GM12878 (cell line): ENCODE results near the gene ADAMTS18. TPM values are rescaled to one million over a fixed set of nuclear protein-coding genes. Genes with fewer than 3 reads are reported as not detected.

Source experiments
- BHLHE40 ChIP-seq, 2 experiments: fragments of 450-650 bp in 1 of 2; IDR thresholded peaks; 2 replicates each; pipeline ENCODE4 v1.6.1; 2011 to 2017; ENCODE audit warnings: low read depth in 2 of 2, borderline replicate concordance in 1 of 2, improper control_type of control experiment in 1 of 2, low read length in 1 of 2, mild to moderate bottlenecking in 1 of 2
- CBX3 ChIP-seq: fragments of 200-600 bp; sonication (generic); IDR thresholded peaks from 2 replicates; pipeline ENCODE4 v1.6.1; 2016; ENCODE audit warnings: low read depth, borderline replicate concordance
- CEBPB ChIP-seq, 2 experiments: fragments of 150-350 bp in 1 of 2; IDR thresholded peaks; 2 replicates each; pipeline ENCODE4 v1.6.1; 2012 to 2014; ENCODE audit warnings: low read depth in 2 of 2, low read length in 2 of 2, borderline replicate concordance in 1 of 2, inconsistent platforms in 1 of 2
- CHD2 ChIP-seq: IDR thresholded peaks from 2 replicates; pipeline ENCODE4 v1.6.1; 2011; ENCODE audit warnings: low read depth, low read length, improper control_type of control experiment, borderline replicate concordance
- FOXM1 ChIP-seq: IDR thresholded peaks from 2 replicates; pipeline ENCODE4 v1.6.1; 2012; ENCODE audit warnings: low read depth, mild to moderate bottlenecking, inconsistent platforms, low read length, moderate library complexity
- IKZF2 ChIP-seq, 2 experiments: fragments of 450-650 bp; IDR thresholded peaks; 2 replicates each; pipeline ENCODE4 v1.6.1; 2017; ENCODE audit warnings: mild to moderate bottlenecking in 2 of 2, moderate library complexity in 2 of 2
- MTA3 ChIP-seq: IDR thresholded peaks from 2 replicates; pipeline ENCODE4 v1.6.1; 2012; ENCODE audit warnings: low read length, inconsistent platforms, borderline replicate concordance
- SMARCA5 ChIP-seq: fragments of 450-650 bp; IDR thresholded peaks from 2 replicates; pipeline ENCODE4 v1.6.1; 2017; ENCODE audit warnings: mild to moderate bottlenecking
- SP1 ChIP-seq: IDR thresholded peaks from one replicate; pipeline ENCODE4 v1.6.1; 2011; ENCODE audit warnings: low read depth, low read length
- TCF3 ChIP-seq: IDR thresholded peaks from 2 replicates; pipeline ENCODE4 v1.6.1; 2012; ENCODE audit warnings: low read depth, mild to moderate bottlenecking, low read length, borderline replicate concordance; ENCODE audit not compliant: insufficient read depth
- ZZZ3 ChIP-seq: IDR thresholded peaks from 2 replicates; pipeline ENCODE4 v1.6.1; 2011; ENCODE audit warnings: low read depth; ENCODE audit not compliant: control insufficient read depth, insufficient read length
- polyA plus RNA-seq, 11 experiments: library from polyadenylated mRNA; depleted of rRNA in 4 of 11; unstranded in 6 of 11; stranded (reverse) in 5 of 11; fragments of >200 nt; fragmentation: Nextera tagmentation in 4 of 11; fragmentation: Illumina TruSeq in 1 of 11; extraction: Ambion mirVana in 4 of 11; extraction: Trizol in 1 of 11; gene quantifications; 1 replicate in 1 of 11; 2 replicates in 10 of 11; pipeline versions ENCODE4 v1.2.1 to v1.2.3, GENCODE V29; 2011 to 2016; ENCODE audit warnings: inconsistent platforms in 2 of 11, missing spikeins in 2 of 11, low read depth in 1 of 11
- total RNA-seq, 4 experiments: library from RNA; depleted of rRNA in 3 of 4; stranded (reverse); fragments of >200 nt in 3 of 4; fragmentation: Illumina TruSeq in 1 of 4; extraction: Trizol in 1 of 4; gene quantifications; 2 replicates each; pipeline versions ENCODE4 v1.2.1 to v1.2.3, GENCODE V29; 2013 to 2021
- TF ChIP-seq, protein P1 (sequence below): fragments of 150-350 bp; IDR thresholded peaks from 2 replicates; pipeline ENCODE4 v1.6.1; 2016; ENCODE audit warnings: low read depth, low read length
- TF ChIP-seq, protein P2 (sequence below): fragments of 450-650 bp; IDR thresholded peaks from 2 replicates; pipeline ENCODE4 v1.6.1; 2018; ENCODE audit warnings: borderline replicate concordance, mild to moderate bottlenecking; ENCODE audit not compliant: partially characterized antibody
- TF ChIP-seq, protein P3 (sequence below): IDR thresholded peaks from 2 replicates; pipeline ENCODE4 v1.6.1; 2012; ENCODE audit warnings: improper control_type of control experiment, low read depth, low read length; ENCODE audit not compliant: insufficient replicate concordance
- TF ChIP-seq, protein P4 (sequence below), 3 experiments: IDR thresholded peaks in 2 of 3; conservative IDR thresholded peaks in 1 of 3; 2 replicates each; pipeline ENCODE4 v1.5.1; 2011; ENCODE audit warnings: low read depth in 3 of 3, low read length in 3 of 3, mild to moderate bottlenecking in 3 of 3, control low read depth in 2 of 3, moderate library complexity in 2 of 3, inconsistent platforms in 1 of 3, mixed read lengths in 1 of 3; ENCODE audit not compliant: control insufficient read depth in 2 of 3, insufficient read depth in 1 of 3; ENCODE audit errors: extremely low read depth in 1 of 3

Gene ADAMTS18
- total and polyA plus RNA-seq, 10 of the 15 experiments (the other 5 are each of a cell fraction or from before 2014, with no cell fraction given): not detected

DNA sequence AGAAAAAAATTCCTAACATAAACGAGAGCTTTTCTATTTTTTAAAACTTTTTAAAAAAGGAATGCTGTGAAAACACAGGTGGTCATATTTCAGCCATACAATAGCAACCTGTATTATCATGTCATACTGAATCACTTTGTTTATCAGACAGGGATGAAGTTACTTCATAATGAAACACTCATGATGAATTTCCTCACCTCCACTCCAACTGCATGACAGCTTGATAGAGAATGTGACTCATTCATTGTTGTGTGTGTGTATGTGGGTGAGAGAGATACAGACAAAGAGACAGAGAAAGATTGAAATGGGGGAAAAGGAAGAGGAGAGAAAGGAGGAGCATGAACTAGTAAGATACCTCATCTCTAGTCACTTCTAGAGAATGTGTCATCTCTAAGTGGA is 126.7 kb downstream of the ADAMTS18 start (continued):
- TF ChIP-seq, protein P1, sequence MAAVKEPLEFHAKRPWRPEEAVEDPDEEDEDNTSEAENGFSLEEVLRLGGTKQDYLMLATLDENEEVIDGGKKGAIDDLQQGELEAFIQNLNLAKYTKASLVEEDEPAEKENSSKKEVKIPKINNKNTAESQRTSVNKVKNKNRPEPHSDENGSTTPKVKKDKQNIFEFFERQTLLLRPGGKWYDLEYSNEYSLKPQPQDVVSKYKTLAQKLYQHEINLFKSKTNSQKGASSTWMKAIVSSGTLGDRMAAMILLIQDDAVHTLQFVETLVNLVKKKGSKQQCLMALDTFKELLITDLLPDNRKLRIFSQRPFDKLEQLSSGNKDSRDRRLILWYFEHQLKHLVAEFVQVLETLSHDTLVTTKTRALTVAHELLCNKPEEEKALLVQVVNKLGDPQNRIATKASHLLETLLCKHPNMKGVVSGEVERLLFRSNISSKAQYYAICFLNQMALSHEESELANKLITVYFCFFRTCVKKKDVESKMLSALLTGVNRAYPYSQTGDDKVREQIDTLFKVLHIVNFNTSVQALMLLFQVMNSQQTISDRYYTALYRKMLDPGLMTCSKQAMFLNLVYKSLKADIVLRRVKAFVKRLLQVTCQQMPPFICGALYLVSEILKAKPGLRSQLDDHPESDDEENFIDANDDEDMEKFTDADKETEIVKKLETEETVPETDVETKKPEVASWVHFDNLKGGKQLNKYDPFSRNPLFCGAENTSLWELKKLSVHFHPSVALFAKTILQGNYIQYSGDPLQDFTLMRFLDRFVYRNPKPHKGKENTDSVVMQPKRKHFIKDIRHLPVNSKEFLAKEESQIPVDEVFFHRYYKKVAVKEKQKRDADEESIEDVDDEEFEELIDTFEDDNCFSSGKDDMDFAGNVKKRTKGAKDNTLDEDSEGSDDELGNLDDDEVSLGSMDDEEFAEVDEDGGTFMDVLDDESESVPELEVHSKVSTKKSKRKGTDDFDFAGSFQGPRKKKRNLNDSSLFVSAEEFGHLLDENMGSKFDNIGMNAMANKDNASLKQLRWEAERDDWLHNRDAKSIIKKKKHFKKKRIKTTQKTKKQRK: no peak
- TF ChIP-seq, protein P2, sequence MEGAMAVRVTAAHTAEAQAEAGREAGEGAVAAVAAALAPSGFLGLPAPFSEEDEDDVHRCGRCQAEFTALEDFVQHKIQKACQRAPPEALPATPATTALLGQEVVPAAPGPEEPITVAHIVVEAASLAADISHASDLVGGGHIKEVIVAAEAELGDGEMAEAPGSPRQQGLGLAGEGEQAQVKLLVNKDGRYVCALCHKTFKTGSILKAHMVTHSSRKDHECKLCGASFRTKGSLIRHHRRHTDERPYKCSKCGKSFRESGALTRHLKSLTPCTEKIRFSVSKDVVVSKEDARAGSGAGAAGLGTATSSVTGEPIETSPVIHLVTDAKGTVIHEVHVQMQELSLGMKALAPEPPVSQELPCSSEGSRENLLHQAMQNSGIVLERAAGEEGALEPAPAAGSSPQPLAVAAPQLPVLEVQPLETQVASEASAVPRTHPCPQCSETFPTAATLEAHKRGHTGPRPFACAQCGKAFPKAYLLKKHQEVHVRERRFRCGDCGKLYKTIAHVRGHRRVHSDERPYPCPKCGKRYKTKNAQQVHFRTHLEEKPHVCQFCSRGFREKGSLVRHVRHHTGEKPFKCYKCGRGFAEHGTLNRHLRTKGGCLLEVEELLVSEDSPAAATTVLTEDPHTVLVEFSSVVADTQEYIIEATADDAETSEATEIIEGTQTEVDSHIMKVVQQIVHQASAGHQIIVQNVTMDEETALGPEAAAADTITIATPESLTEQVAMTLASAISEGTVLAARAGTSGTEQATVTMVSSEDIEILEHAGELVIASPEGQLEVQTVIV: no peak
- TF ChIP-seq ZZZ3 (no peak), TCF3 (no peak), CEBPB (IDR thresholded peaks at IDR 0.05; ENCODE audit: borderline replicate concordance in 1 of 2, low read depth in 2 of 2, low read length in 2 of 2) (no peak), FOXM1 (no peak), SMARCA5 (no peak), MTA3 (no peak), CHD2 (no peak), IKZF2 (IDR thresholded peaks at IDR 0.05) (peak; percentile 26 to 41; a peak in 3 of 4 replicates), BHLHE40 (IDR thresholded peaks at IDR 0.05; ENCODE audit: borderline replicate concordance in 1 of 2, low read depth in 2 of 2, low read length in 1 of 2) (no peak), CBX3 (no peak), SP1 (no peak)
- TF ChIP-seq, protein P3, sequence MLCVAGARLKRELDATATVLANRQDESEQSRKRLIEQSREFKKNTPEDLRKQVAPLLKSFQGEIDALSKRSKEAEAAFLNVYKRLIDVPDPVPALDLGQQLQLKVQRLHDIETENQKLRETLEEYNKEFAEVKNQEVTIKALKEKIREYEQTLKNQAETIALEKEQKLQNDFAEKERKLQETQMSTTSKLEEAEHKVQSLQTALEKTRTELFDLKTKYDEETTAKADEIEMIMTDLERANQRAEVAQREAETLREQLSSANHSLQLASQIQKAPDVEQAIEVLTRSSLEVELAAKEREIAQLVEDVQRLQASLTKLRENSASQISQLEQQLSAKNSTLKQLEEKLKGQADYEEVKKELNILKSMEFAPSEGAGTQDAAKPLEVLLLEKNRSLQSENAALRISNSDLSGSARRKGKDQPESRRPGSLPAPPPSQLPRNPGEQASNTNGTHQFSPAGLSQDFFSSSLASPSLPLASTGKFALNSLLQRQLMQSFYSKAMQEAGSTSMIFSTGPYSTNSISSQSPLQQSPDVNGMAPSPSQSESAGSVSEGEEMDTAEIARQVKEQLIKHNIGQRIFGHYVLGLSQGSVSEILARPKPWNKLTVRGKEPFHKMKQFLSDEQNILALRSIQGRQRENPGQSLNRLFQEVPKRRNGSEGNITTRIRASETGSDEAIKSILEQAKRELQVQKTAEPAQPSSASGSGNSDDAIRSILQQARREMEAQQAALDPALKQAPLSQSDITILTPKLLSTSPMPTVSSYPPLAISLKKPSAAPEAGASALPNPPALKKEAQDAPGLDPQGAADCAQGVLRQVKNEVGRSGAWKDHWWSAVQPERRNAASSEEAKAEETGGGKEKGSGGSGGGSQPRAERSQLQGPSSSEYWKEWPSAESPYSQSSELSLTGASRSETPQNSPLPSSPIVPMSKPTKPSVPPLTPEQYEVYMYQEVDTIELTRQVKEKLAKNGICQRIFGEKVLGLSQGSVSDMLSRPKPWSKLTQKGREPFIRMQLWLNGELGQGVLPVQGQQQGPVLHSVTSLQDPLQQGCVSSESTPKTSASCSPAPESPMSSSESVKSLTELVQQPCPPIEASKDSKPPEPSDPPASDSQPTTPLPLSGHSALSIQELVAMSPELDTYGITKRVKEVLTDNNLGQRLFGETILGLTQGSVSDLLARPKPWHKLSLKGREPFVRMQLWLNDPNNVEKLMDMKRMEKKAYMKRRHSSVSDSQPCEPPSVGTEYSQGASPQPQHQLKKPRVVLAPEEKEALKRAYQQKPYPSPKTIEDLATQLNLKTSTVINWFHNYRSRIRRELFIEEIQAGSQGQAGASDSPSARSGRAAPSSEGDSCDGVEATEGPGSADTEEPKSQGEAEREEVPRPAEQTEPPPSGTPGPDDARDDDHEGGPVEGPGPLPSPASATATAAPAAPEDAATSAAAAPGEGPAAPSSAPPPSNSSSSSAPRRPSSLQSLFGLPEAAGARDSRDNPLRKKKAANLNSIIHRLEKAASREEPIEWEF: no peak
- TF ChIP-seq, protein P4, sequence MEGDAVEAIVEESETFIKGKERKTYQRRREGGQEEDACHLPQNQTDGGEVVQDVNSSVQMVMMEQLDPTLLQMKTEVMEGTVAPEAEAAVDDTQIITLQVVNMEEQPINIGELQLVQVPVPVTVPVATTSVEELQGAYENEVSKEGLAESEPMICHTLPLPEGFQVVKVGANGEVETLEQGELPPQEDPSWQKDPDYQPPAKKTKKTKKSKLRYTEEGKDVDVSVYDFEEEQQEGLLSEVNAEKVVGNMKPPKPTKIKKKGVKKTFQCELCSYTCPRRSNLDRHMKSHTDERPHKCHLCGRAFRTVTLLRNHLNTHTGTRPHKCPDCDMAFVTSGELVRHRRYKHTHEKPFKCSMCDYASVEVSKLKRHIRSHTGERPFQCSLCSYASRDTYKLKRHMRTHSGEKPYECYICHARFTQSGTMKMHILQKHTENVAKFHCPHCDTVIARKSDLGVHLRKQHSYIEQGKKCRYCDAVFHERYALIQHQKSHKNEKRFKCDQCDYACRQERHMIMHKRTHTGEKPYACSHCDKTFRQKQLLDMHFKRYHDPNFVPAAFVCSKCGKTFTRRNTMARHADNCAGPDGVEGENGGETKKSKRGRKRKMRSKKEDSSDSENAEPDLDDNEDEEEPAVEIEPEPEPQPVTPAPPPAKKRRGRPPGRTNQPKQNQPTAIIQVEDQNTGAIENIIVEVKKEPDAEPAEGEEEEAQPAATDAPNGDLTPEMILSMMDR (IDR thresholded peaks at IDR 0.05 in 2 of 3, conservative IDR thresholded peaks at IDR 0.05 in 1 of 3; ENCODE audit: control insufficient read depth in 2 of 3, extremely low read depth in 1 of 3, insufficient read depth in 1 of 3, low read depth in 3 of 3, low read length in 3 of 3): no peak
